Activated effector memory CD4-positive, alpha-beta T cell treated with Interleukin-2 at 50 U/mL for 16 hours (primary cell): ENCODE measurements around the gene GNS.
"Not testable (repeated sequence)": the region's sequence is repeated elsewhere in the genome, so short reads cannot be mapped to it uniquely, and the experiment has no call there.

ENCODE experiments used
- DNase-seq: peaks from one replicate; pipeline ENCODE4 v3.0.0-alpha.2; 2020

Gene GNS

GRCh38 chr12:64759035-64759894 lies at the start of gene GNS:
TSS of gene GNS (minus strand) at chr12:64759406. CDS start at chr12:64759276, 130 bp downstream.
- DNase-seq, result peak; percentile 90

DNA sequence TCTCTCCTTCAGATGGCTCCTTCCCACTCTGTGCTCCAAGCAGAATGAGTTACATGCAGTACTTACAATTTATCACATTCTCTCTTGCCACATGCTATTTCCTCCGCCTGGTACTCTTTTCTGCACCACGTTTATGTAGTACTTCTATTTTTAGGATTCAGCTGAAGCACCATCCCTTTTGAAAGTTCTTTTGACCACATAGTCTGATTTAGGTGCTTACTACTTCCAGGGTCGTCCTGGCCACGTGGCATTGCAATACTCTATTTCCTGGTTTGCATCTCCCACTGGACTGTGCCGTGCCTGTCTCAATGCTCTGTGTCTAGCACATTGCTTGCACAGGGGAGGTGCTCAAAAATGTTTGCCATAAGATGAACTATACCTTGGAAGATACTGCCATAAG lies 48.9 kb upstream of the GNS start:
- no peak for DNase-seq

DNA sequence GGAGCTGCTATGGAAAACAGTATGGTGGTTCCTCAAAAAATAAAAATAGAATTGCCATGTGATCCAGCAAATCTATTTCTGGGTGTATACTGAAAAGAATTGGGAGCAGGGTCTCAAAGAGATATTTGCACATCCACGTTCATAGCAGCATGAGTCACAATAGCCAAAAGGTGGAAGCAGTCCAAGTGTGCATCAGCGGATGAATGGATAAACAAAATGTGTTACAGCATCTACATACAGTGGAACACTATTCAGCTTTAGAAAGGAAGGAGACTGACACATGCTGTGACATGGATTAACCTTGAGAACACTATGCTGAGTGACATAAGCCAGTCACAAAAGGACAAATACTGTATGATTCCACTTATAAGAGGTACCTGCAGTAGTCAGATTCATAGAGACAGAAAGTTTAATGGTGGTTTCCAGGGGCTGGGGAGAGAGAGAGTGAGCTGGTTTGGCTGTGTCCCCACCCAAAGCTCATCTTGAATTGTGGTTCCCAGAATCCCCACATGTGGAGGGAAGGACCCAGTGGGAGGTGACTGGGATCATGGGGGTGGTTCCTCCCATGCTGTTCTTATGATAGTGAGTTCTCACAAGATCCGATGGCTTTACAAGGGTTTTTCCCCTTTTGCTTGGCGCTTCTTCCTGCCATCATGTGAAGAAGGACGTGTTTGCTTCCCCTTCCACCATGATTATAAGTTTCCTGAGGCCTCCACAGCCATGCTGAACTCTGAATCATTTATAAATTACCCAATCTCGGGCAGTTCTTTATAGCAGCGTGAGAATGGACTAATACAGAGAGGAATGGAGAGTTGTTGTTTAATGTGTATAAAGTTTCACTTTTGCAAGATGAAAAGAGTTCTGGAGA lies 47.6 kb upstream of the GNS start:
- DNase-seq, result no peak

GRCh38 chr12:64806173-64806572 lies 47.0 kb upstream of the GNS start:
- DNase-seq, result no peak

- not testable (repeated sequence) for DNase-seq
These were observed 43.1 kb upstream of the GNS start for GRCh38 chr12:64802180-64802775.

GRCh38 chr12:64801381-64801780 lies 42.2 kb upstream of the GNS start:
- no peak for DNase-seq

- DNase-seq, result no peak
These were observed 41.4 kb upstream of the GNS start for GRCh38 chr12:64800640-64801039.

DNA sequence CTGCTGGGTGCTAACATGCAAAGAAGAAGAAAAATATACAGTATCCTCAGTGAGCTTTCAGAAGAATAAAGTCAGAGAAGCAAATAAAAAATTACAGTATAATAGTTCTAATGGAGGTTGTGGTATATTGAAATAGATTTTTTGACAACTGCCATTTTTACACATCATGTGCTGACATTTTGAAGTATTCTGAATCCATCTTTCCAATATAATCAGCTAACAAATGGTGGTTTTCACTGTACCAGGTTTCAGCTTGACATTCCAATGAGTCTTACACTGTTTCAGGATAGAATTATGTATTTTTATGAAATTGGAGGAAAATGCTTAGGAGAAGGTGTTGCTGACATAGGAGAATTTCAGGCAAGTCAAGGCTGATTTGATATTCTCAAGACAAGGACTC lies 39.0 kb upstream of the GNS start:
- no peak for DNase-seq

- DNase-seq, result no peak
These were observed 38.0 kb upstream of the GNS start for GRCh38 chr12:64797156-64797555.

GRCh38 chr12:64796205-64796845 lies 37.1 kb upstream of the GNS start:
- no peak for DNase-seq

DNA sequence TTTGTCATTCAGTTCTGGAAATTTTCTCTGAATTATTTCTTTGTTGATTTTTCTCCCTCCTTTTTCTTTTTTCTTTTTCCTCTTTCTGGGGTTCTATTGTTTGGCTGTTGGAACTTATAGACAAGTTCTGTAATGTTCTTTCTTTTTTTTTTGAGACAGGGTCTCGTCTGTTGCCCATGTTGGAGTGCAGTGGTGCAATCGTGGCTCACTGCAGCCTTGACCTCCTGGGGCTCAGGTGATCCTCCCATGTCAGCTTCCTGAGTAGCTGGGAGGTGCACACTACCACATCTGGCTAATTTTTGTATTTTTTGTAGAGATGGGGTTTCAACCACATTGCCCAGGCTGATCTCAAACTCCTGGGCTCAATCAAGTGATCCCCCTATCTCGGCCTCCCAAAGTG lies 35.1 kb upstream of the GNS start:
- DNase-seq, result no peak

GRCh38 chr12:64793610-64794009 lies 34.4 kb upstream of the GNS start:
- DNase-seq, result no peak

- DNase-seq, result no peak
These were observed 32.9 kb upstream of the GNS start for GRCh38 chr12:64792128-64792527.

GRCh38 chr12:64791036-64791435 lies 31.8 kb upstream of the GNS start:
- no peak for DNase-seq

DNA sequence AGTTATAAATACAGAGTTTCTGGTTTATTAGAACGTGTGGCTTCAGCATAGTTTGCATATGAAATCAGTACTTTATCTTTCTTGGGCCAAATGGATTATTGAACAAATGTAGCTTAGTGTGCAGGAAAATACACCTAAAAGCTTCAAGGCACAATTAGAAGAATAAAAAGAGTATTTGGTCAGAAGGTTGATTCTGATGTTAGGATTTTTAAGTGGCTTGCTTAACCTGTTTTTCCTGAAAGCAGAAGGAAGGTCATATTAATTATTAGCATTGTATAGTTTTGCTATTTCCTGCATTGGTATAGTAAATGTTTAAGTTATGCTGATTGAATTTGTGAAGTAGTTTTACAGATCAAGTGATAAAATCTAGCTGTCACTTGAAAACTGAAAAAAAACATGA lies 31.0 kb upstream of the GNS start:
- DNase-seq, result no peak

DNA sequence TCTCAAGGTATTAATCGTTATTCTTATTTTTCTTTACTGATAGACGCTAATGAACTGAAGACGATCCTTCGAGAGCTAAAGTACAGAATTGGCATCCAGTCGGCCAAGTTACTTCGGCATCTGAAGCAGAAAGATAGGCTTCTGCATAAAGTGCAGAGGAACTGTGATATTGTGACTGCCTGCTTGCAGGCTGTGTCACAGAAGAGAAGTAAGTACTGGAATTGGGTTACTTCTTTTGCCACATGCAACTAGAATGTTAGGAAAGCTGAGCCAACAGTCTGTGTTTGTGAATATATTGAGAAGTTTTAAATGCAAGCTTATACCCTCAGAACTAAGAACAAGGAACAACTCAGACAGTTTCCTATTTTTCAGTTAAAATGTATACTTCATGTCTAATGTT lies 26.6 kb upstream of the GNS start:
- no peak for DNase-seq

GRCh38 chr12:64782191-64782876 lies 23.1 kb upstream of the GNS start:
- DNase-seq, result no peak

DNA sequence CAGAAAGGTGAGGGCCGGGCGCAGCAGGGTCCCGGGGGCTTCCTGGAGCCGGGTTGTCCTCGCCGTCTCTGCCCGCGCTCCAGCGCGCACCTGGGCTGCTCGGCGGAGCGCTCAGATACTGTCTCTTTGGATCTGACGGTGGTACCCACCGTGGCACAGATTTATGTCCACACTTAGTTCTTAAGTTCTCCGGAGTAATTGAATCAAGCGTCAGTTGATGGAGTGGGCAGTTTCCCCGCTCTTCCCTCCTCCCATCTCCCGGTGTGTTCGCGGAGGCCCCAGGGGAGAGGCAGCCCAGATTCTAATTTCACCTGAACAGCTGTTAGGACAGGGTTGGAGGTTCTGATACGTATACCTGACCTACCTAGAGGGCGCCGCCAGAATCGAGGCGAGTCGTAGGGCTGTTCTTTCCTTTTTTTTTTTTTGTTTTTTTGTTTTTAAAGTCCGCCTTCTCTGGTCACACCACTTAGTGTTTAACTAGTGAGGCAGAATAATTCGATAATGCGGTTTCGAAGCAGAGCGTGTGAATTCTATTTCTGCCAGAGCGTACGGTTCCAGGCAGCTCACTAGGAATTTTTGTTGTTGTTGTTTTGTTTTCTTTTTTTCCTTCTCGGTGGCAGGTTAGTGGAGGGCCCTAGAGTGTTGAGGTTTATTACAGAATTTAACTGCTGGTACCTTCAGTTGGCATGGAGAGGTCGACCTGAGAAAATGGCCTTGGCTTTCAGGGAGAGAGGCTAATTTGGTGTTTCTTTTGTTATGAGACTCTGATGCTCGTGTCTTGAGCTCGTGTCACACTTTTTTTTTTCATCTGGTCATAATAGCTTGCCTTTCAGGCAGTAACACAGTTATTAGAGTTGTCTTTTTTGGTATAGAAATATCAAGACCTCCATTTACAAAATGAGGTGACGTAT lies 22.3 kb upstream of the GNS start:
- no peak for DNase-seq

GRCh38 chr12:64780531-64781279 lies 21.5 kb upstream of the GNS start:
- no peak for DNase-seq

DNA sequence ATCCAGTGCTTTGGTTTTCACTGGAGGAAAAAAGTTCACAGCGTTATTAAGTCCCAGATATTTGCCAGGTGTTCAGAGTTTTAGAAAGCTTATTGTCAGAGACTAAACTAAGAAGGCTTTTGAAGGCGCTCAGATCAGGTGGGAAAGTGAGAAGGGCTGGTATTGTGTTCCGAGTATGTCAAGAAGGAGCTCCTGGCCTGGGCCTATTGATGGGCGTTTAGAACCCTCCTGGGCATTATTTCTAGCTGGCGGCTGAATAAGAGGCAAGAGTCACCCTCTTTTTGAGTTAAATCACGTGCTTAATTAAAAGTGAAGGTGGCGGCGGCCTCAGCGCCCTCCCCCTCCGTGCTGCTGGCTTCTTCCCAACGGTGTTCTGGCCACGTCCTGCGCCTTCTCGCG lies 20.9 kb upstream of the GNS start:
- DNase-seq, result no peak
